HepG2 (cell line): Measurements from ENCODE around the gene DNAL4. TPM values are rescaled to one million over a fixed set of nuclear protein-coding genes. Genes with fewer than 3 reads are reported as not detected.
A peak's percentile ranks its signal among the peaks of the same experiment; 100 is the strongest.

Source experiments
- ARID3A ChIP-seq: IDR thresholded peaks from 2 replicates; pipeline ENCODE4 v1.6.1; 2012; ENCODE audit warnings: low read depth, low read length, improper control_type of control experiment
- ATF1 ChIP-seq: IDR thresholded peaks from 2 replicates; pipeline ENCODE4 v1.6.1; 2016; ENCODE audit warnings: mild to moderate bottlenecking, control low read depth
- FOSL2 ChIP-seq: sonication (generic); formaldehyde crosslinking; IDR thresholded peaks from 2 replicates; pipeline ENCODE4 v1.4.0; 2020; ENCODE audit warnings: missing genetic modification reagents
- GZF1 ChIP-seq: sonication (generic); formaldehyde crosslinking; IDR thresholded peaks from 2 replicates; pipeline ENCODE4 v1.5.1; 2020; ENCODE audit warnings: mild to moderate bottlenecking, missing genetic modification reagents
- HNRNPUL1 ChIP-seq: fragments of 200-400 bp; formaldehyde crosslinking; IDR thresholded peaks from 2 replicates; pipeline ENCODE4 v1.6.1; 2017; ENCODE audit warnings: low read depth, mild to moderate bottlenecking, low read length, moderate library complexity
- ISX ChIP-seq: sonication (generic); formaldehyde crosslinking; conservative IDR thresholded peaks from 2 replicates; pipeline ENCODE4 v1.5.0; 2020; ENCODE audit warnings: missing genetic modification reagents
- KAT7 ChIP-seq: IDR thresholded peaks from 2 replicates; pipeline ENCODE4 v1.6.1; 2018; ENCODE audit warnings: borderline replicate concordance, missing compliant biosample characterization
- KLF11 ChIP-seq: IDR thresholded peaks from 2 replicates; pipeline ENCODE4 v1.6.1; 2016; ENCODE audit warnings: missing compliant biosample characterization
- KMT2A ChIP-seq: sonication (generic); formaldehyde crosslinking; IDR thresholded peaks from 2 replicates; pipeline ENCODE4 v1.4.0; 2020; ENCODE audit warnings: missing genetic modification reagents
- KMT2B ChIP-seq: IDR thresholded peaks from 2 replicates; pipeline ENCODE4 v1.6.1; 2016; ENCODE audit warnings: missing genetic modification reagents, missing compliant biosample characterization
- NFYC ChIP-seq: IDR thresholded peaks from 2 replicates; pipeline ENCODE4 v1.6.1; 2016; ENCODE audit warnings: missing genetic modification reagents, missing compliant biosample characterization
- NRL ChIP-seq: sonication (generic); formaldehyde crosslinking; IDR thresholded peaks from 2 replicates; pipeline ENCODE4 v1.5.0; 2020; ENCODE audit warnings: missing genetic modification reagents, mild to moderate bottlenecking, moderate library complexity, borderline replicate concordance
- PAXIP1 ChIP-seq: sonication (generic); formaldehyde crosslinking; conservative IDR thresholded peaks from 2 replicates; pipeline ENCODE4 v1.4.0; 2020; ENCODE audit warnings: mild to moderate bottlenecking, missing genetic modification reagents, moderate library complexity
- PBX2 ChIP-seq: IDR thresholded peaks from 2 replicates; pipeline ENCODE4 v1.6.1; 2016; ENCODE audit warnings: control low read depth
- RCOR2 ChIP-seq: IDR thresholded peaks from 2 replicates; pipeline ENCODE4 v1.6.1; 2016; ENCODE audit warnings: missing biosample characterization, missing genetic modification reagents
- RORA ChIP-seq: sonication (generic); formaldehyde crosslinking; IDR thresholded peaks from 2 replicates; pipeline ENCODE4 v1.5.0; 2020; ENCODE audit warnings: mild to moderate bottlenecking, missing genetic modification reagents, moderate library complexity
- TFAP4 ChIP-seq: sonication (generic); IDR thresholded peaks from 2 replicates; pipeline ENCODE4 v1.6.1; 2016; ENCODE audit warnings: low read depth, borderline replicate concordance
- TRIM22 ChIP-seq: fragments of 450-650 bp; IDR thresholded peaks from 2 replicates; pipeline ENCODE4 v1.6.1; 2017
- ZFP36L2 ChIP-seq: sonication (generic); formaldehyde crosslinking; IDR thresholded peaks from 2 replicates; pipeline ENCODE4 v1.4.0; 2020; ENCODE audit warnings: missing genetic modification reagents
- ZNF207 ChIP-seq: fragments of 450-650 bp; IDR thresholded peaks from 2 replicates; pipeline ENCODE4 v1.6.1; 2016; ENCODE audit warnings: antibody characterized with exemption, borderline replicate concordance
- ZNF30 ChIP-seq: sonication (generic); formaldehyde crosslinking; IDR thresholded peaks from 2 replicates; pipeline ENCODE4 v1.5.0; 2020; ENCODE audit warnings: mild to moderate bottlenecking, missing genetic modification reagents
- ZNF382 ChIP-seq: sonication (generic); formaldehyde crosslinking; IDR thresholded peaks from 2 replicates; pipeline ENCODE4 v1.5.0; 2020; ENCODE audit warnings: missing genetic modification reagents, mild to moderate bottlenecking, borderline replicate concordance
- ZNF607 ChIP-seq: sonication (generic); formaldehyde crosslinking; IDR thresholded peaks from 2 replicates; pipeline ENCODE4 v1.5.1; 2020; ENCODE audit warnings: missing genetic modification reagents, mild to moderate bottlenecking, borderline replicate concordance
- ZNF766 ChIP-seq: sonication (generic); formaldehyde crosslinking; IDR thresholded peaks from 2 replicates; pipeline ENCODE4 v1.5.0; 2020; ENCODE audit warnings: missing genetic modification reagents, borderline replicate concordance
- ZZZ3 ChIP-seq: sonication (generic); formaldehyde crosslinking; IDR thresholded peaks from 2 replicates; pipeline ENCODE4 v1.4.0; 2020; ENCODE audit warnings: missing genetic modification reagents, mild to moderate bottlenecking, borderline replicate concordance
- polyA plus RNA-seq, 8 experiments: library from polyadenylated mRNA; depleted of rRNA in 3 of 8; stranded (reverse) in 7 of 8; unstranded in 1 of 8; fragments of >200 nt; fragmentation: Illumina TruSeq in 4 of 8; extraction: Trizol in 4 of 8; gene quantifications; 2 replicates each; pipeline versions ENCODE4 v1.2.1 to v1.2.3, GENCODE V29; 2011 to 2016; ENCODE audit warnings: low read depth in 4 of 8, missing spikeins in 1 of 8, mixed read lengths in 1 of 8; ENCODE audit not compliant: insufficient read depth in 1 of 8
- total RNA-seq, 5 experiments: library from RNA; depleted of rRNA; stranded (reverse); fragments of >200 nt; fragmentation: Illumina TruSeq; extraction: Trizol; gene quantifications; 2 replicates each; pipeline ENCODE4 v1.2.3, GENCODE V29; 2016; ENCODE audit warnings: low read depth in 1 of 5

DNAL4 gene
- total and polyA plus RNA-seq, 2 of the 13 experiments (the other 11 are each of a cell fraction or from before 2014, with no cell fraction given) = 8.0 to 10.7 TPM

GRCh38 chr22:38824585-38824984, 30.6 kb upstream of the DNAL4 start (continued):
- TF ChIP-seq RORA (CRISPR knock-in tag) = no peak
- TF ChIP-seq TFAP4 = no peak
- peak; percentile 36; the same call in 1 of the 2 replicates for TF ChIP-seq FOSL2 (CRISPR knock-in tag)
- TF ChIP-seq NFYC = no peak
- TF ChIP-seq ATF1 (CRISPR knock-in tag) = no peak
- TF ChIP-seq TRIM22 = no peak
- no peak for TF ChIP-seq PAXIP1 (CRISPR knock-in tag)
- TF ChIP-seq GZF1 (CRISPR knock-in tag) = no peak
- TF ChIP-seq ZNF766 (CRISPR knock-in tag) = peak; percentile 66; the same call in 1 of the 2 replicates
- peak; percentile 86 for TF ChIP-seq ZNF607 (CRISPR knock-in tag)
- TF ChIP-seq NRL (CRISPR knock-in tag) = no peak
- TF ChIP-seq PBX2 (CRISPR knock-in tag) = no peak
- no peak for TF ChIP-seq HNRNPUL1
- TF ChIP-seq ZNF30 (CRISPR knock-in tag) = no peak
- TF ChIP-seq KAT7 (CRISPR knock-in tag) = no peak
- no peak for TF ChIP-seq ARID3A
- TF ChIP-seq KMT2A = no peak
- peak; percentile 65; the same call in 1 of the 2 replicates for TF ChIP-seq KMT2B (CRISPR knock-in tag)
- TF ChIP-seq ZNF382 (CRISPR knock-in tag) = no peak
- peak; percentile 59; the same call in 1 of the 2 replicates for TF ChIP-seq ISX (CRISPR knock-in tag)
- 0 out of 2 replicates have a peak, but pooled peaks have one; percentile 40 for TF ChIP-seq RCOR2 (CRISPR knock-in tag)
- TF ChIP-seq ZNF207 = no peak
- no peak for TF ChIP-seq ZZZ3
- peak; percentile 95; the same call in 1 of the 2 replicates for TF ChIP-seq KLF11 (CRISPR knock-in tag)
- TF ChIP-seq ZFP36L2 (CRISPR knock-in tag) = 0 out of 2 replicates have a peak, but pooled peaks have one; percentile 82
